ENCODE data around the gene GDI2. TPM values are rescaled to one million over a fixed set of nuclear protein-coding genes. Genes with fewer than 3 reads are reported as not detected.

The GDI2 gene
- total RNA-seq, 1 donor from 2014 or later = 174 TPM

DNA sequence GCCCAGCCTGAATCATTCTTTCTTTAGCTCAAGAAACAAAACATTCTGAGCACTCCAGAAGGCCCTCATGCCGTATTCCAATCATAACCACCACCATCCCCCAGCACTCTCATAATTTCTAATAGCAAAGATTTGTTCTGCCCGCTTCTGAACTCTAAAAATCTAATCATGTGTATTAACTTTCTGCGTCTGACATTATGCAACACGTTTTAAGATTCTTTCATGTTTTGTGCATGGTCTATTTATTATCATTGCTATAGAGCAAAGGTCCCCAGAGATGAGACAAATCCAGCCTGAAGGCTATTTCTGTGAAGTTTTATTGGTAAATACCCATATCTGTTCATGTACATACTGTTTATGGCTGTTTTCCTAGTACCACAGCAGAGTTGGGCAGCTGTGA lies 8.8 kb downstream of the GDI2 start:
- Histone ChIP-seq H3K27ac (no peak overlapping the region), H3K4me3 (no peak overlapping the region), H3K9me3 (no peaks in the 10 kb centered on the region), H3K36me3 (no peaks in the 10 kb centered on the region), H3K27me3 (no peaks in the 10 kb centered on the region), H3K4me1 (peaks cover 50% of the 10 kb centered on the region)
- intact Hi-C loops (cut with DNase I) = no loop called here
- DNase-seq (ENCODE audit: extremely low spot score in 2 of 2) = no peak
- TF ChIP-seq CTCF (IDR thresholded peaks at IDR 0.05) = no peak
- no peak for TF ChIP-seq POLR2AphosphoS5 (IDR thresholded peaks at IDR 0.05; ENCODE audit: insufficient read depth in 1 of 2, low read depth in 1 of 2)
- no peak for TF ChIP-seq POLR2A (IDR thresholded peaks at IDR 0.05)

DNA sequence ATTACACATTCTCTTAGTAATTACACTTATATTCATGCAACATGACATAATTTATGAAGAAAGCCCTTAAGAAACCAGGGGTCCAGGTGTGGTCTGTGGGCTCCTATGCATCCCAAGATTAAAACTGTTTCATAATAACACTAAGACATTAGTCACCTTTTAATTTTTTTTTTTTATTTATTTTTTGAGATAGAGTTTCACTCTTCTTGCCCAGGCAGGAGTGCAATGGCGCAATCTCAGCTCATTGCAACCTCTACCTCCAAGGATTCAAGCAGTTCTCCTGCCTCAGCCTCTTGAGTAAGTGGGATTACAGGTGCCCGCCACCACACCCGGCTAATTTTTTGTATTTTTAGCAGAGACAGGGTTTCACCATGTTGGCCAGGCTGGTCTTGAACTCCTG lies 12.5 kb downstream of the GDI2 start:
- Histone ChIP-seq H3K9me3 (no peaks in the 10 kb centered on the region), H3K27me3 (no peaks in the 10 kb centered on the region), H3K27ac (no peak overlapping the region), H3K4me3 (no peak overlapping the region), H3K4me1 (peaks cover 26% of the 10 kb centered on the region), H3K36me3 (peaks cover 0 to 20% of the 10 kb centered on the region in 2 donors)
- intact Hi-C loops (cut with DNase I) = no loop called here
- TF ChIP-seq POLR2AphosphoS5 (IDR thresholded peaks at IDR 0.05; ENCODE audit: insufficient read depth in 1 of 2, low read depth in 1 of 2) = no peak
- no peak for TF ChIP-seq CTCF (IDR thresholded peaks at IDR 0.05)
- no peak for TF ChIP-seq POLR2A (IDR thresholded peaks at IDR 0.05)
- no peak for DNase-seq (ENCODE audit: extremely low spot score in 2 of 2)

DNA sequence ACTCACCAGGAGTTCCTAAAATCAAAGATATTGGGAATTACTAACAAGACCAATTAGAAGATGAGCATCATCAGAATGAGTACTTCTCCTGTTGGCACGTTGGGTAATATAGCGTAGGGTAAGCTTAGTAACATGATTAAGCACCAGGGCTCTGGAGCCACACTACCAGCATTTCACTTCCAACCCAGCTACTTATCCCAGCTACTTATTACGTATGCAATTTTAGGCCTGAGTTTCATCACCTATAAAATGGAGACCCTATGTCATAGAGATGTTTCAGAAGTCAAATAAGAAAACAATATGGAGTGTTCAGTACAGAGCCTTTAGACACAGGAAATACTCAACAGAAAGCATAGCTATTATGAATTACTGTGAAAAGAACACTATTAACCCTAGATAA lies 19.0 kb downstream of the GDI2 start:
- peaks cover 0 to 70% of the 10 kb centered on the region in 2 donors for H3K36me3 ChIP-seq
- no peaks in the 10 kb centered on the region for H3K27me3 ChIP-seq
- H3K9me3 ChIP-seq = no peaks in the 10 kb centered on the region
- no peak for TF ChIP-seq CTCF (IDR thresholded peaks at IDR 0.05)
- no peak for TF ChIP-seq POLR2A (IDR thresholded peaks at IDR 0.05)
- no peak for TF ChIP-seq POLR2AphosphoS5 (IDR thresholded peaks at IDR 0.05; ENCODE audit: insufficient read depth in 1 of 2, low read depth in 1 of 2)
- no peak overlapping the region for H3K27ac ChIP-seq
- no peaks in the 10 kb centered on the region for H3K4me1 ChIP-seq
- DNase-seq (ENCODE audit: extremely low spot score in 2 of 2) = no peak
- intact Hi-C loops (cut with DNase I) = no loop called here
- H3K4me3 ChIP-seq = no peak overlapping the region

DNA sequence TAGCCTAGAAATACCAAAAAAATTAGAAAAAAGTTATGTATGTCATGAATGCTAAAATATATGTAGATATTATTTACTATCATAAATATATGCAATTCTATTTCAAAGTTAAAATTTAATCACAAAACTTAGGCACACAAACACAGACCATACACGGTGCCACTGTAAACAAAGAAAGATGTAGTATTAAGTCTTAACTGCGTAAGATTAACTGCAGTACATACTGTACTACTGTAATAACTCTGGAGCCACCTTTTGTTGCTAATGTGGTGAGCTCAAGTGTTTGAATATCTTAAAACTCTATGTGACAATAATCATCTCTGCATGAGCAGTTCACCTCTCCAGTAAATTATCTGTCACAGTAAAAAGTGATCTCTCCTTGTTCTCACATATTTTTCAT lies 23.6 kb downstream of the GDI2 start:
- Histone ChIP-seq H3K27me3 (no peaks in the 10 kb centered on the region), H3K36me3 (peaks cover 0 to 65% of the 10 kb centered on the region in 2 donors), H3K4me1 (no peaks in the 10 kb centered on the region), H3K4me3 (no peak overlapping the region), H3K9me3 (no peaks in the 10 kb centered on the region), H3K27ac (no peak overlapping the region)
- DNase-seq (ENCODE audit: extremely low spot score in 2 of 2) = no peak
- intact Hi-C loops (cut with DNase I) = no loop called here
- TF ChIP-seq POLR2AphosphoS5 (IDR thresholded peaks at IDR 0.05; ENCODE audit: insufficient read depth in 1 of 2, low read depth in 1 of 2) = no peak
- no peak for TF ChIP-seq CTCF (IDR thresholded peaks at IDR 0.05)
- TF ChIP-seq POLR2A (IDR thresholded peaks at IDR 0.05) = no peak

DNA sequence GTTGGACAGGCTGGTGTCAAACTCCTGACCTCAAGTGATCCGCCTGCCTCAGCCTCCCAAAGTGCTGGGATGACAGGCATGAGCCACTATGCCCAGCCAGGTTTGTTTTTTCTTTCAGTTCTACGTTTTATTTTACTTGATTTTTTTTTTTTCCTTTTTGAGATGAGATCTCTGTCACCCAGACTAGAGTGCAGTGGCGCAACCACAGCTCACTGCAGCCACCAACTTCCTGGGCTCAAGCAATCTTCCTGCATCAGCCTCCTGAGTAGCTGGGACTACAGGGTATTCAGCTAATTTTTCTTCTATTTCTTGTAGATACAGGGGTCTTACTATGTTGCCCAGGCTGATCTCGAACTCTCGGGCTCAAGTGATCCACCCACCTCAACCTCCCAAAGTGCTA lies 24.3 kb downstream of the GDI2 start:
- H3K27ac ChIP-seq = no peak overlapping the region
- H3K27me3 ChIP-seq = no peaks in the 10 kb centered on the region
- H3K9me3 ChIP-seq = no peaks in the 10 kb centered on the region
- H3K4me1 ChIP-seq = no peaks in the 10 kb centered on the region
- DNase-seq (ENCODE audit: extremely low spot score in 2 of 2) = no peak
- intact Hi-C loops (cut with DNase I) = no loop called here
- TF ChIP-seq POLR2A (IDR thresholded peaks at IDR 0.05) = no peak
- TF ChIP-seq CTCF (IDR thresholded peaks at IDR 0.05) = no peak
- TF ChIP-seq POLR2AphosphoS5 (IDR thresholded peaks at IDR 0.05; ENCODE audit: insufficient read depth in 1 of 2, low read depth in 1 of 2) = no peak
- H3K36me3 ChIP-seq = peaks cover 0 to 66% of the 10 kb centered on the region in 2 donors
- no peak overlapping the region for H3K4me3 ChIP-seq
